Prostate gland (tissue), 2 donors: ENCODE measurements around the gene ZFHX2. TPM values are rescaled to one million over a fixed set of nuclear protein-coding genes. Genes with fewer than 3 reads are reported as not detected.
"Not testable (repeated sequence)": the region's sequence is repeated elsewhere in the genome, so short reads cannot be mapped to it uniquely, and the experiment has no call there.

Experiments
- DNase-seq: peaks from one replicate; pipeline ENCODE4 v3.0.0-alpha.2; 2019; ENCODE audit warnings: low spot score
- H3K27ac ChIP-seq, 2 donors: fragments of 200-600 bp; sonication (generic); 2 replicates each; pipeline ENCODE4 v1.5.1; 2017 to 2019
- H3K27me3 ChIP-seq: fragments of 200-600 bp; sonication (generic); replicated peaks from 2 replicates; pipeline ENCODE4 v1.5.1; 2019; ENCODE audit not compliant: insufficient read depth
- H3K36me3 ChIP-seq, 2 donors: fragments of 200-600 bp; sonication (generic); 1 replicate in 1 of 2; 2 replicates in 1 of 2; pipeline versions ENCODE4 v1.5.1 to v1.8.1; 2017 to 2019
- H3K4me1 ChIP-seq: fragments of 200-600 bp; sonication (generic); replicated peaks from 2 replicates; pipeline ENCODE4 v1.5.1; 2019
- H3K4me3 ChIP-seq, 2 donors: fragments of 200-600 bp; sonication (generic); 2 replicates each; pipeline ENCODE4 v1.5.1; 2017 to 2019
- H3K9me3 ChIP-seq: fragments of 200-600 bp; sonication (generic); 2 replicates; pipeline ENCODE4 v1.5.1; 2017
- CTCF ChIP-seq, 4 experiments: fragments of 200-600 bp in 2 of 4; fragments of 450-650 bp in 2 of 4; sonication (generic) in 2 of 4; IDR thresholded peaks; 1 replicate in 3 of 4; 2 replicates in 1 of 4; pipeline ENCODE4 v1.5.1; 2016 to 2019; ENCODE audit warnings: antibody characterized with exemption in 4 of 4, mild to moderate bottlenecking in 2 of 4, moderate library complexity in 2 of 4
- POLR2A ChIP-seq: fragments of 450-650 bp; IDR thresholded peaks from one replicate; pipeline ENCODE4 v1.6.1; 2016; ENCODE audit warnings: antibody characterized with exemption, mild to moderate bottlenecking
- POLR2AphosphoS5 ChIP-seq: sonication (generic); formaldehyde crosslinking; IDR thresholded peaks from one replicate; pipeline ENCODE4 v1.6.1; 2017; ENCODE audit warnings: antibody characterized with exemption
- WGBS: methylation state at CpG from one replicate; pipeline ENCODE4 v1.1.5; 2018; 5-methylcytosine and 5-hydroxymethylcytosine counted together
- intact Hi-C: fragments of 100-400 bp; cut with DNase I; formaldehyde crosslinking; loops from one replicate; pipeline ENCODE4 v1.14.2; 2022
- total RNA-seq, 2 donors: library from RNA; depleted of rRNA; stranded (reverse); fragments of >200 nt; gene quantifications; one replicate each; pipeline ENCODE4 v1.1.0, GENCODE V29; 2016

ZFHX2 gene
- total RNA-seq, 2 donors from 2014 or later = 2.5 to 3.1 TPM

GRCh38 chr14:23537351-23538049 is 14.1 kb downstream of the ZFHX2 start:
- WGBS = 70% methylated on average over 13 of the region's 13 CpGs
- Histone ChIP-seq H3K4me3 (no peak overlapping the region), H3K36me3 (no peaks in the 10 kb centered on the region), H3K27ac (no peak overlapping the region), H3K4me1 (no peaks in the 10 kb centered on the region), H3K9me3 (no peaks in the 10 kb centered on the region), H3K27me3 (no peaks in the 10 kb centered on the region)
- intact Hi-C loops = no loop called here
- DNase-seq = no peak
- TF ChIP-seq POLR2AphosphoS5 (no peak), CTCF (IDR thresholded peaks at IDR 0.05) (no peak), POLR2A (no peak)

- H3K9me3 ChIP-seq, H3K4me1 ChIP-seq, H3K27me3 ChIP-seq, intact Hi-C loops, H3K4me3 ChIP-seq, DNase-seq, H3K27ac ChIP-seq, H3K36me3 ChIP-seq: not testable (repeated sequence)
- WGBS = 91% methylated on average over 6 of the region's 6 CpGs
Observed at GRCh38 chr14:23536906-23537305, 14.7 kb downstream of the ZFHX2 start.

- WGBS = 83% methylated on average over 2 of the region's 2 CpGs
- H3K36me3 ChIP-seq = no peaks in the 10 kb centered on the region
- no peaks in the 10 kb centered on the region for H3K4me1 ChIP-seq
- no peaks in the 10 kb centered on the region for H3K27me3 ChIP-seq
- intact Hi-C loops = no loop called here
- no peaks in the 10 kb centered on the region for H3K9me3 ChIP-seq
- H3K27ac ChIP-seq = no peak overlapping the region
- TF ChIP-seq POLR2AphosphoS5 = no peak
- no peak for TF ChIP-seq POLR2A
- TF ChIP-seq CTCF (IDR thresholded peaks at IDR 0.05) = no peak
- no peak overlapping the region for H3K4me3 ChIP-seq
- no peak for DNase-seq
Observed at GRCh38 chr14:23536494-23536893, 15.1 kb downstream of the ZFHX2 start.

- 87% methylated on average over 4 of the region's 4 CpGs for WGBS
- intact Hi-C loops = no loop called here
- H3K27ac ChIP-seq = no peak overlapping the region
Observed at GRCh38 chr14:23535943-23536342, 15.6 kb downstream of the ZFHX2 start.

More at GRCh38 chr14:23535943-23536342, 15.6 kb downstream of the ZFHX2 start:
- no peaks in the 10 kb centered on the region for H3K9me3 ChIP-seq
- DNase-seq = no peak
- no peak overlapping the region for H3K4me3 ChIP-seq
- TF ChIP-seq POLR2AphosphoS5 = no peak
- TF ChIP-seq CTCF (IDR thresholded peaks at IDR 0.05) = no peak
- TF ChIP-seq POLR2A = no peak
- H3K36me3 ChIP-seq = no peaks in the 10 kb centered on the region
- no peaks in the 10 kb centered on the region for H3K27me3 ChIP-seq
- H3K4me1 ChIP-seq = no peaks in the 10 kb centered on the region
